Muscle of back (tissue), 11 donors: ENCODE data around the gene CDK12. TPM values are rescaled to one million over a fixed set of nuclear protein-coding genes. Genes with fewer than 3 reads are reported as not detected.
A peak's percentile ranks its signal among the peaks of the same experiment; 100 is the strongest.

Experiments used
- DNase-seq, 3 donors: peaks; one replicate each; pipeline versions ENCODE4 v3.0.0 to v3.0.0-alpha.2; 2013
- polyA plus RNA-seq, 10 donors: library from polyadenylated mRNA; unstranded; fragments of 120-200 nt; gene quantifications; one replicate each; pipeline ENCODE4 v1.2.1, GENCODE V29; 2013; ENCODE audit not compliant: insufficient read length in 10 of 10

Gene CDK12
- polyA plus RNA-seq, 10 donors, result 23.4 to 42.2 (median 31.9) TPM

GRCh38 chr17:39547713-39548478 lies 86.6 kb downstream of the CDK12 start:
- DNase-seq, result peak; percentile 38 to 74 (median 65)

- peak; percentile 33 to 61 (median 53) for DNase-seq
Measured at GRCh38 chr17:39548494-39549225, 87.4 kb downstream of the CDK12 start.

GRCh38 chr17:39549747-39550573 lies 88.7 kb downstream of the CDK12 start:
- no peak for DNase-seq

GRCh38 chr17:39551879-39552278 lies 90.6 kb downstream of the CDK12 start:
- DNase-seq, result no peak

GRCh38 chr17:39553341-39553945 lies 92.2 kb downstream of the CDK12 start:
- DNase-seq, result no peak

- no peak for DNase-seq
Measured at GRCh38 chr17:39555368-39555767, 94.1 kb downstream of the CDK12 start.

GRCh38 chr17:39556423-39556822 lies 95.1 kb downstream of the CDK12 start:
- DNase-seq, result no peak

GRCh38 chr17:39562395-39562794 lies 101.1 kb downstream of the CDK12 start:
- DNase-seq, result no peak

- DNase-seq, result no peak
Measured at GRCh38 chr17:39562976-39563375, 101.7 kb downstream of the CDK12 start.

GRCh38 chr17:39563476-39563875 lies 102.2 kb downstream of the CDK12 start:
- peak in 1 of 3 donors; percentile 36 for DNase-seq

- DNase-seq, result no peak
Measured at GRCh38 chr17:39564211-39564848, 103.0 kb downstream of the CDK12 start.

GRCh38 chr17:39566094-39566850 lies 105.0 kb downstream of the CDK12 start:
- DNase-seq, result no peak

- no peak for DNase-seq
Measured at GRCh38 chr17:39568702-39569101, 107.4 kb downstream of the CDK12 start.

- DNase-seq, result no peak
Measured at GRCh38 chr17:39569126-39569525, 107.8 kb downstream of the CDK12 start.

GRCh38 chr17:39572121-39572520 lies 110.8 kb downstream of the CDK12 start:
- no peak for DNase-seq

GRCh38 chr17:39573447-39574298 lies 112.4 kb downstream of the CDK12 start:
- DNase-seq, result peak; percentile 45 to 88 (median 76)

GRCh38 chr17:39576187-39576586 lies 114.9 kb downstream of the CDK12 start:
- no peak for DNase-seq

- no peak for DNase-seq
Measured at GRCh38 chr17:39578272-39578671, 117.0 kb downstream of the CDK12 start.

GRCh38 chr17:39579318-39580081 lies 118.2 kb downstream of the CDK12 start:
- DNase-seq, result no peak
